GM06990 (cell line): Measurements from ENCODE around the gene CD99L2.

Source experiments
- DNase-seq: peaks from one replicate; pipeline ENCODE4 v3.0.0-alpha.2; 2011; ENCODE audit not compliant: insufficient read length; ENCODE audit errors: extremely low read depth
- H3K27me3 ChIP-seq: replicated peaks from 2 replicates; pipeline ENCODE4 v1.6.0; 2011; ENCODE audit warnings: low read length; ENCODE audit not compliant: control insufficient read depth, insufficient read depth
- H3K36me3 ChIP-seq: 2 replicates; pipeline ENCODE4 v1.5.1; 2011; ENCODE audit warnings: low read length; ENCODE audit not compliant: control insufficient read depth, insufficient read depth
- H3K4me3 ChIP-seq: replicated peaks from 2 replicates; pipeline ENCODE4 v1.5.1; 2011; ENCODE audit warnings: low read depth, mild to moderate bottlenecking, control low read depth, low read length
- TF ChIP-seq, protein P1 (sequence below): IDR thresholded peaks from 2 replicates; pipeline ENCODE4 v1.5.1; 2011; ENCODE audit warnings: low read length, control low read depth, mild to moderate bottlenecking, inconsistent platforms; ENCODE audit not compliant: insufficient read depth, poor library complexity, severe bottlenecking

Gene CD99L2

DNA sequence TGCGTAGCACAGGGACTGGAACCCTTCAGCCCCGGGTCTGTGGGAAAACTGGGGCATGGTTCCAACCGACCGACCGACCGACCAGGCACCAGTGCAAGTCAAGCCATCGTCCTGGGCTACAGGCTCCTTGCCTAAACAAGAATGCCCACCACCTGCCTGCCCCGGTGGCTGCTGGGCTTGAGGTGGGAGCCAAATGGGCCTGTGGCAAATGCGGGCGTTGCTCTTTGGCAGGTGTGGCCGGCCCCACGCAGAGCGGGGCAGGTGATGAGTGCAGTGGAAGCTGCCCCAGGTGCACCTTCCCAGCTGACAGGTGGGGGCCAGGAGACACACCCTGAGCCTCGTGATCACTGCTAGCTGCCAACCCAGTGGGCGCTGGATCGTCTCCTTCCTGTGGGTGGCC lies 127.4 kb downstream of the CD99L2 start:
- Histone ChIP-seq H3K36me3 (no peaks in the 10 kb centered on the region; the same call in 1 of the 2 replicates), H3K27me3 (no peaks in the 10 kb centered on the region), H3K4me3 (no peak overlapping the region)
- TF ChIP-seq, protein P1, sequence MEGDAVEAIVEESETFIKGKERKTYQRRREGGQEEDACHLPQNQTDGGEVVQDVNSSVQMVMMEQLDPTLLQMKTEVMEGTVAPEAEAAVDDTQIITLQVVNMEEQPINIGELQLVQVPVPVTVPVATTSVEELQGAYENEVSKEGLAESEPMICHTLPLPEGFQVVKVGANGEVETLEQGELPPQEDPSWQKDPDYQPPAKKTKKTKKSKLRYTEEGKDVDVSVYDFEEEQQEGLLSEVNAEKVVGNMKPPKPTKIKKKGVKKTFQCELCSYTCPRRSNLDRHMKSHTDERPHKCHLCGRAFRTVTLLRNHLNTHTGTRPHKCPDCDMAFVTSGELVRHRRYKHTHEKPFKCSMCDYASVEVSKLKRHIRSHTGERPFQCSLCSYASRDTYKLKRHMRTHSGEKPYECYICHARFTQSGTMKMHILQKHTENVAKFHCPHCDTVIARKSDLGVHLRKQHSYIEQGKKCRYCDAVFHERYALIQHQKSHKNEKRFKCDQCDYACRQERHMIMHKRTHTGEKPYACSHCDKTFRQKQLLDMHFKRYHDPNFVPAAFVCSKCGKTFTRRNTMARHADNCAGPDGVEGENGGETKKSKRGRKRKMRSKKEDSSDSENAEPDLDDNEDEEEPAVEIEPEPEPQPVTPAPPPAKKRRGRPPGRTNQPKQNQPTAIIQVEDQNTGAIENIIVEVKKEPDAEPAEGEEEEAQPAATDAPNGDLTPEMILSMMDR = no peak
- DNase-seq = no peak

DNA sequence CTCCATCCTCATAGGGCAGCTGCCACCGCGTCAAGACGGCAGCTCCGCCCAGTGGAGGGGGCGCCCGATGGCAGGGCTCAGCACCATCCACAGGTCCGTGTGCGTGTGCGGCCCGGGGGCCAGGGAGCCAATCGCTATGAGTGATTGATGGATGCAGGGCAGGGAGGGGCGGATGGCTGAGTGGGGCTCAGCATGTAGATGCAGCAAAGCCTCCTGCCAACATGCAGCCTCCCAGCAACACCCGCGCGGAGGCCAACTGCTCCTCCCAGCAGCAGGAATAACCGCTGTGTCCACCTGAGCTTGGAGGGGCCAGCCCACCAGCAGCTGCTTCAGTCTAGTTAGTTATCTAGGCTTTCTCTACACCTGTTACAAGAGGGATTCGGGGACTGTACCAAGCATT lies 127.8 kb downstream of the CD99L2 start:
- Histone ChIP-seq H3K4me3 (no peak overlapping the region), H3K27me3 (no peaks in the 10 kb centered on the region), H3K36me3 (no peaks in the 10 kb centered on the region; the same call in 1 of the 2 replicates)
- DNase-seq = no peak
- TF ChIP-seq, protein P1 = no peak

DNA sequence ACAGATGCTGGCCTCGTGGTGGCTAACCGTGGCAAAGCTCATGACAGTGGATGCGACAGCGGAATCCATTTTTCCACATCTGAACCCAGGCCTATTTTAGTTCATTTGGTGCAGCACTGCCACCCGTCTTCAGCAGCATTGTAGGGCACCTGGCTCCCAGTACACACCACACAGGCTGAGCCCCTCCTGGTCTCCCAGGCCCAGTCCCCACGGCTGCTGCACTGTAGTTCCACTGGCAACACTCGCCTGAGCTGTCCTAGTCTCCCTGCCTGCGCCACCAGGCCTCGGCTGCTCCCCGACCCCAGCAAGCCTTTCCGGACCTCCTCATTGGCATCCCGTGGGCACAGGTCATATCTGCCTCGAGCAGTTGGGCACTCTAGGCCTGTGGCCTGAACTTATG lies 129.1 kb downstream of the CD99L2 start:
- TF ChIP-seq, protein P1 = no peak
- no peaks in the 10 kb centered on the region for H3K27me3 ChIP-seq
- H3K4me3 ChIP-seq = no peak overlapping the region
- H3K36me3 ChIP-seq = no peaks in the 10 kb centered on the region; the same call in 1 of the 2 replicates
- DNase-seq = no peak

DNA sequence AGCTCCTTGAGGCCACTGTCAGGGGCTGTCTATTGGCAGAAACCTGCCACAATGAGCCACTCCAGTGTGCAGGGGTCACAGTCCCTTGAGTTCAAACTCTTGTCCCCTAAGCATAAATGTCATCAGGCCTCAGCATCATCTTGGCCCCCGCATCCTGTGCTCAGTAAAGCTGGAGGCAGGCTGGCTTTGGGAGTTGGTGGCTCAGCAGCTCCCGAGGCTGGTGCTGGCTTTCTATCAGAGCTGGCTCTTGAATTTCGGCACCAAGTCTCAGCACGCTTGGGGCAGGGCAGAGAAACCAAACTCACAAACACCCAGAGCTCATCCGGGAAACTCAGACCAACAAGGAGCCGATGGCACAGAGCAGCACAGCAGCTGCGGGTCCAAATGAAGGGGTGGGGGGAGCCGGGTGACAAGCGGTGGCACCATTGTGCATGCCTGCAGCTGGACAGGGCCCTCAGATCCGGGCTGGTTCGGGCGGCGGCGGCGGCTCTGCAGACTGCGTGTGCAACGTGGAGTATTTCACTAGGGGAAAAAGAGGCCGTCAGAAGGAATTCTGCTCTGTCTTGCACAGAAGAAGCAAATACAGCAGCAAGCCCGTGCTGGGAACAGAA lies 129.8 kb downstream of the CD99L2 start:
- TF ChIP-seq, protein P1 = no peak
- no peaks in the 10 kb centered on the region for H3K27me3 ChIP-seq
- H3K4me3 ChIP-seq = no peak overlapping the region
- H3K36me3 ChIP-seq = no peaks in the 10 kb centered on the region; the same call in 1 of the 2 replicates
- DNase-seq = no peak

DNA sequence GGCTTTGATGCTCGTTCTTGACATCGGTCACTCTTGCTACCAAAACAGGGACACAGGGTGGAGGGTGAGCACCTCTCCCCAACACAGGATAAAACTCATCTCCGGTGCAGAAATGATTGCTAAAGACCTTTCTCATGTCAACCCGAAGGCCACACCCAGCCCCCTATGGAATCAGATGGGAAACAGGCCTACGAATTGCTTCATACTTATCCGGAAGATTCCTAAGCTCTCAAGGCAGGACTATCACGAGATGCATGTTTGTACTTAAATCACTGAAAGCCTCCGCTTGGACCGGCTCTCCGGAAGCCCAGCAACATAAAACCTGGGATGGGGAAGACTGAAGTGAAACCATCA lies 130.4 kb downstream of the CD99L2 start:
- H3K27me3 ChIP-seq = no peaks in the 10 kb centered on the region
- no peak overlapping the region for H3K4me3 ChIP-seq
- TF ChIP-seq, protein P1 = no peak
- DNase-seq = no peak
- H3K36me3 ChIP-seq = no peaks in the 10 kb centered on the region; the same call in 1 of the 2 replicates

DNA sequence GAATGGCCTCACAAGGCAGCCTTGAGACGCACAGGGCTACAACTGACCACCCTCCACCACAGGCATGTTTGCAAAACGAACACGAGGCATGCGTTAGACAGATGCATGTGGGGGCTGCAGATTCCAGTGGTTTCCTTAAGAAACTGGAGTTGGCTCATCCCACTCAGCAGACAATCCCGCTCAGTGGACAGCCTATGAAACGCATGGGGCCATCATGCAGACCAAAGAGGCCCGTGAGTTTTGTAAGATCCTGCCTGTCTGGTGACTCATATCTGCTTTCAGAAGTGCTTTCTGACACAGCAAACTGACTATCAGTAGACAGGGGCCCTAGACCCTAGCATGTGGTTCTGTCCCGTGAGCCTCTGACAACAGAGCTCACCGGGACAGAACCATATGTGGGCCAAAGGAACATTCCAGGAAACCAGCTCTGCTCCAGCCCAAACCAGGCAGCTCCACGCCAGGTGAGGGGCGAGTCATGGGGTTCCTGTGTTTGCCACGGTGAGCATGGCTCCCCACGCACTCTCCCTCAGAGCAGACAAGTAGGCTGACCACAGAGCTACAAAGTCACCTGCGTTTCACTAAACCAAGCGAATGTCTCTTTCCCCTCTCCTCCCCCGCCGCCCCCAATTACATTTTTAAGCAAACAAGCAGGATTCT lies 130.9 kb downstream of the CD99L2 start:
- H3K27me3 ChIP-seq = no peaks in the 10 kb centered on the region
- TF ChIP-seq, protein P1 = no peak
- no peak overlapping the region for H3K4me3 ChIP-seq
- DNase-seq = no peak
- no peaks in the 10 kb centered on the region; the same call in 1 of the 2 replicates for H3K36me3 ChIP-seq
